Amniotic stem cell (primary cell): ENCODE results near the gene POU2F2.
"Not testable (repeated sequence)": the region's sequence is repeated elsewhere in the genome, so short reads cannot be mapped to it uniquely, and the experiment has no call there.

Experiments
- DNase-seq: peaks from one replicate; lab custom pipeline; 2025; lab: John Stamatoyannopoulos, UW

Gene POU2F2

DNA sequence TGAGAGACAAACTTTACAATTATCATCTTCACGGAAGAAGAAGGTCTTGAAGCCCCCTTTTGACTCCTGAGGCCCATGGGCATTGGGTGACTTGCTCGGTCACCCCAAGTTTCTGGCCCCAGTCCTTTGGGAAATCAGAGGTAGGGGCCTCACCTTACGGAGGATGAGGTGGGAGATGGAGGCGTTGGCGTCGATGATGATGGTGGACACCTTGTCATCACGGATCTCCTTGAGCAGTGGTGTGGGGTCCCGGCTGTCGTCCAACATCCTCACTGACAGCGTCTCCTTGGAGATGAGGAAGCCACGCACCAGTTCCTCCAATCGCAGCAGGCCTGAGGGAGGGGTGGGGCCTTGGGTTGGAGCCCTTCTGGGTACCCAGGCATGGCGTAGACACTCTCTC lies 73.0 kb downstream of the POU2F2 start:
- DNase-seq = no peak

DNA sequence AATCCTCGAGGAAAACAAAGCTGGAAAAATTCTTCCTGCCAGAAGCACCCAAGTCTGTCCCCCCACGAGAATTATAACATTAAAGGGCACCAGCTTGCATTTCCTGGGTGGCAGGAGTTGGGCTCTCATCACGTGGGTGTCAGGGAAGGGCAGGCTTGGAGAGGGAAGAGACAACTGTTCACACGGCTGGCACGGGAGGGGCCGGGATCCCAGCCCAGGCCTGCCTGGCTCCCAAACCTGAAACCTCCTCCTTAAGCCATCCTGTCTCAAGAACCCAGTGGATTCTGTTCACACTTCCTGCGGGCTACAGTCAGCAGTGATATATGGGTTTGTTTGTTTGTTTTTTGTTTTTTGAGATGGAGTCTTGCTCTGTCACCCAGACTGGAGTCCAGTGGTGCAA lies 74.4 kb downstream of the POU2F2 start:
- no peak for DNase-seq

DNA sequence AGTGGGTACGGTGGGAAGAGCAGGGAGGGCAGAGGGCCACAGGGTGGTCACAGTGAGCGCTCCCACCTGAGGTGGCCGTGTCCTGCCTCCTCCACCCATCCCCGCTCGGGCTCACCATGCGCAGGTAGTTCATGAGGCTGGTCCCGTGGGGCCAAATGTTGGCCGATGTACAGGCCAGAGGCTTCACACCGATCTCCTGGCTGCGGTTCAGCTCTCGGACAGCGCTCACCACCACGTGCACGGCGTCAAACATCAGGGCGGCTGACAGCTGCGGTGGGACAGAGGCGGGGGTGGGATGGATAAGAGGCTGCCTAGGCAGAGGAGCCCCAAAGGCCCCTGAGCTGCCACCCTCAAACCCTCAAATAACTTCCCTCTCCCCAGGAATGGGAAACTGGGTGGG lies 78.0 kb downstream of the POU2F2 start:
- DNase-seq = no peak

DNA sequence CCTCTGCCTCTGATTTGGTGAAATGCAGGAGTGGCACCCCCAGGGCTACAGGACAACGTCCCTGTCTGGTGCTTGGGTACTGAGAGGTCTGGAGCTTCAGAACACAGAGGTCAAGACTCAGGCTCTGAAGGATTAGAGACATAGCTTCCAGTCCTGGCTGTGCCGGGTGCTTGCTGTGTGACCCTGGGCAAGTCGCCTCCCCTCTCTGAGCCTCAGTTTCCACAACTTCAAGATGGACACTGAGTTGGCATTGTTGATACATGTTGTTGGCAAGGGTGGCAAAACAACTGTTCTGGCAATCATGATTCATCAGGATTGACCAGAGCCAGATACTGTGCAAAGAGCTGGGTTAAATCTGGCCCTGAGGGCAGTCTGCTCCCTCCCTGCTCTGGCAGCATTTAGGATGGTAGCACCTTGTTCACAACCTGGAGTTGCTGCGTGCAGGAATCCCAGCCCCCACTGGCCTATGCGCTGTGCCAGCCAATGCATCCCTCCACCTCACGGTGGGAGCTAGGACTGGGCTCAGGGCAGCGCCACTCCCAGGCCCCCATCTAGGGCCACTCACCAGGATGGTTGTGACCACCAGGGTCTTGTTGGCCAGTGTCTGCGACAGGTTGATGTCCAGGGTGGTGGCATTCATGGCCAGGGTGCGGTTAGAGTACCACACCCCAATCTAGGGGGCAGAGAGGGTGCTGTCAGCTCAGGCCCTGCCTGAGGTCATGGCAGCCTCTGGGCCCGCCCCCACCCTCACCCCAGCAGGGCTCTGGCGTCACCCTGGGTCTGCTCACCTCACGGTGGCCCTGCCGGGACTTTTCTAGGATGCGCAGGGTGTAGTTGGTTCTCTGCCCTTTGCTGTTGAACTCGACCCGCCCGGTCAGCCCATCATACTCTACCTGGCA lies 79.0 kb downstream of the POU2F2 start:
- DNase-seq = no peak

DNA sequence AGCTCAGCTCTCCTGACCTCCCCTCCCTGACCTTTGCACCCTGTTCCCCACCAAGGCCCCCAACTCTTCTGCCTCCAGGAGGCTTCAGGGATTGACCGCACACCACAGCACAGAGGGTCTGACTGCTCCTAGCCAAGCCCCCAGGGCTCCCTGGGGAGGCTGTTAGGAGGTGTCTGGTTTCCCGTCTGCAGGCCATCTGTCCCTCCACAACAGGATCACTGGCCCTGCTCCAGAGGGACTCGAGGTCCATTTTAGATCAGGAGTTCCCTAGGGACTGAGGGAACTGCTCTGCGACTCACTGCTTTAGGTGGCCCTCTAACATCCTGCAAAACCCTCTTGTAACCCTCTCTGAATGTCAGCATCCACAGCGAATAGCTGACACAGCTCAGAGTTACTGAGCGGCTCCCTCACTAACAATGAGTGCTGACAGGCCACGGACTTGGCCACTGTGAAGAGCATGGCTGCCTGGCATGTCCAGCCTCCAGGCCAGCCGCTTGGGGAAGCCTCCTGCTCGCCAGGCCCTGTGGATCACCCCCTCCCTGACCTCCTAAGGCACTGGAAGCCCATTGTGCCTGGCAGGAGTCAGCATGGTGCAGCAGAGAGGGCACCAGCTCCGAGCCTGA lies 79.9 kb downstream of the POU2F2 start:
- no peak for DNase-seq

DNA sequence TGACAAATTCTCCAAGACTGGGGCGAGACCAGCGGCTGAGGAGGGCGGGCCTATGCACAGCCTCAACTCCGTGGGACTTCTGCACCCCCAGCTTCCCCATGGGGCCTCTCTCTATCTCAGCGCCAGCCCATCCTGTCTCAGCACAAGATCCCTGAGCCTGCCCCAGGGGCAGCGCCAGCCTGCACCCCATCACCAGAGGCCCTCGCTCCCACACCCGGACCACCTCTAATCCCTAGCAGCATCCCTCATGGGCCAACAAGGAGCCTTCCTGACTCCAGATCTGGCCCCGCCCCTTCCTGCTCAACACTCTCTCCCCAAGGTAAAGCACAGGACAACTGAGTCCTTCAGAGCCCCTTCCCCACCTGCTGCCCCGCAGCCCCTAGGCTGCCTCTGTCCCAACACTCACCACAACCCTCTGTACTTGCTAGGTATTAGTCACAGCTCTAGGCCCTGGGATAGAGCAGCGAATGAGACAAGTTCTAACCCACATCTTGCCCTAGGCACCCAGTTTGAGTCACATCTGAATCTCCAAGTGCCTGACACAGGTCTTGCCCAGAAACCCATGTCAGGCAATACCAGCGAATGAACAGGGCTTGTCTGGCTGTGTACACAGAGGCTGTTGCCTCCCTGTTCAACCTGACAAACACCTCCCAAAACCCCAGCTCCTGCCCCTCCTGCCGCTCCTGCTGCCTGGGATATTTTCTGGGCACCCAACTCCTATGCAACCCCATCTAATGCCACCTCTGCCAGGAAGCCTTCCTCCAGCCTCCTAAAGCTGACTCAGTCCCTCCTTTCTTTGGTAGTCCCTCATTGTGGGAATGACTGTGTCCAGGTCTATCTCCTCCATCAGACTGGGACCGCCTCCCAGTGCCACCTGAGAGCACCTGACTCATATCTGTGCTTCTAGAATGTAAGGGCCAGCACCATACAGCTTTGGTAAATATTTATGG lies 80.8 kb downstream of the POU2F2 start:
- no peak for DNase-seq

DNA sequence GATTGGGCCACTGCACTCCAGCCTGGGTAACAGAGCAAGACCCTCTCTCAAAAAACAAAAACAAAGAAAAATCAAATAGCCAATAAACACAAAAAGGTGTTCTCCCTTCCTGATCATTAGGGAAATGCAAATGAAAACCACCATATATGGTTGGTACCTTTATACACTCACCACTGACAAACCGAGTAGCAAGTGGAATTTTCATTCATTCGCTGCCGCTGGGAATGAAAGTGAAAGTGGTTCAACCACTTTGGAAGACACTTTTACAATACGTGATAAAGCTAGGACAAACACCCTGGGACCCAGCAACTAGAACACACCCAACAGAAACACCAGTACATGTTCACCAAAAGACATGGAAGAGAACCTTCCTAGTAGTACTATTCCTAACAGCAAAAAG lies 83.3 kb downstream of the POU2F2 start:
- no peak for DNase-seq

DNA sequence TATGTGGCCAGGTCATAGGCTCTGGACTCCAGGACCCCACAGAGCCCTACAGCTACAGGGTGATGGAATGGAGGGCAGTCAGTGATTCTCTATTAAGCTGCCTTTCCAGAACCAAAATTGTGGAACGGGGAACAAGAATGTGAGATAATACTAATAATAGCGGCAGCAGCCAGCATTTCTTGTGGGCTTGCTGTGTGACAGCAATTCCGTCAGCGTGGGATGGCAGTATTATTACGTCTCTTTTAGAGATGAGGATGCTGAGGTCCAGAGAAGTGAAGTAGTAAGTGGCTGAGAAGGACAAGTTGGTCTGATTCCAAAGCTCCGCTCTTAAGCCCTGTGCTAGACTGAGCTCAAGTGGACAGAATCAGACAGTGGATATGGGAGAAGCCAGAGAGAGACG lies 86.7 kb downstream of the POU2F2 start:
- no peak for DNase-seq

DNA sequence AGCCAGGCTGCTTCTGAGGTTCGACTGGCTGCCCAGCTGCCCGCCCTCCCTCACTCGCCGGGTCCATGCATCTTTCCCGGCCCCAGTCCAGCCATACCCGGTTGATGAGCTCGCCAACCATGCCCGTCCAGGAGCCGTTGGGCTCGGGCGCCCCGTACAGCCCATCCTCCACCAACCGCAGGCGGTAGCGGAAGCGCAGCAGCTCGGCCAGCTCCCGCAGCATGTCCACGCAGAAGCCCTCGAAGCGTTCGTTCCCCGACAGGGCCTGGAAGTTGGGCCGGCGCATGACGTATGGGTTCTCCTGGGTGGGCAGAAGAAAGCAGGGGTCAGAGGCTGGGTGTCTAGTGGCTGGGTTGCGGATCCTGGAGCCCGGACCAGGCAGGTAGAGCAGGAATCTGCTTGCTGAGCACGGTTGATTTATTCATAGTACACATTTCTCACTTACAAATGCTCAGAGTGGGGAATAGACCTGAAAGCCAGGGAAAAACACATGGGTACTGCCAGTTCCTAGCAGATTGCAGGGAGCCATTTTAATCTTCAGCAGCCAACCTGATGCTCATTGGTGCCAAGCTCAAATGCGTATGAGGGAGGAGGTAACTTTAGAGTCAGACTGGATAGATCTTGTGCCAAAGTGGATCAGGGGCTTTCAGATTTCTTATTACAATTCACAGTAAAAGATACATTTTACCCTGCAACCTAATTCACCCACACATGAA lies 89.6 kb downstream of the POU2F2 start:
- no peak for DNase-seq

DNA sequence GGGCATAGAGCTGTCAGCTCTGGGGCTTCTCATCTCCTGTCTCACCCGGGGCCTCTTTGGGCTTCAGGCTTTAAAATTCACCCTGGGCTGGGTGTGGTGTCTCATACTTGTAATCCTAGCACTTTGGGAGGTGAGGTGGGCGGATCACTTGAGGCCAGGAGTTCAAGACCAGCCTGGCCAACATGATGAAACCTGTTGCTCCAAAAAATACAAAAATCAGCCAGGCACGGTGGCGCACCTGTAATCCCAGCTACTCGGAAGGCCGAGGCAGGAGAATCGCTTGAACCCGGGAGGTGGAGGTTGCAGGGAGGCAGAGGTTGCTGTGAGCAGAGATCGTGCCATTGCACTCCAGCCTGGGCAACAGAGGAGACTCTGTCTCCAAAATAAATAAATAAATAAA lies 91.8 kb downstream of the POU2F2 start:
- DNase-seq = not testable (repeated sequence)

DNA sequence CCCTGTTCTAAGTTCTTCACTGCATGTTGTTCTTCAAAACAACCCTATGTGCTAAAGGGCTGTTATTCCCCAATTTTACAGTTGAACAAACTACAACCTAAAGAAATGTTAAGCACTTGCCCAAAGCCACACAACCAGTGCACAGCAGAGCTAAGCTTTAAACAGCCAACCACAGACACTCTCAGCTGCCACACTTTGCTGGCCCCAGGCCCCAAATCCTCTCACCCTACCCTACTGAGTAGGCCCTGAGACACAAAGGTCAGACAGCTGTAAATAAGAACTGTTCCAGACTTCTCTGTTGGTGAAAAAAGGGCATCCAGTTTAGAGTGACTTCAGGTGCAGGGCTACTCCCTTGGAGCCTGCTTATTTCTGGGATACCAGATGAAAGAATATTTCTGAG lies 92.2 kb downstream of the POU2F2 start:
- no peak for DNase-seq

DNA sequence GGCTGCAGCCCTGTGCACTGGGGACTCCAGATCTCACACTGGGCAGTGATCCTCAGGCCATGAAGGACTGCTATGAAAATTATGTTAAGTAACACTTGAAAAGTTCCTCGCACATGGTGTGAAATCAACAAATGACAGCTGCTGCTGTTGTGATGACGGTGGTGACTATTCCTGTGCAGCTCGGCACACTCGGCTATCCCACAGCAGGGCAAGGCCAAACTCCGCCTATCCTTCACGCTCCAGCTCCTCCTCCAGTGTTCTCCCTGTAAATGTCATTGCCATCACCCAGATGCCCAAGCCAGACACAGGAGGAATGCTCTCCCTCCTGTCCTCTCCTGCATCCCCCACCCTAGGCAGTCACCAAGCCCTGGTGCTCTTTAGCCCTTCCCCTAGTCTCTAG lies 93.6 kb downstream of the POU2F2 start:
- DNase-seq = no peak

DNA sequence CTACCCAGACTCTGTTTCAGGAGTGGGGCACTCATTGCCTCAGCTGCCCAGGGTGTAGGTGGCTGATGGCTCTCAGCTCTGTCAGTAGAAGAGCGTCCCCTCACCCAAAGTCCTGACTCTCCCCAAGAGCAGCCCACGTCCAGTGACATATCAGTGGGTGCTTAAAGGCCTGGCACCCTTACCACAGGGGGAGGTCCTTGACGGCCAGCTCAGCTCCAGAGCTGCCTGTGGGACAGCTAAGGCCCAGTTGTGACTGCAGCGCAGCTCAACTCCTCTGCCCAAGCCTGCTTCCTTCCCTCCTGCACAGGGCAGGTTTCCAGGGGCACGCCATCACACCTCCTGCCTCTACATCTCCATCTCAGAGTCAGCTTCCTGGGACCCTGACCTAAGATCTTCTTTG lies 94.6 kb downstream of the POU2F2 start:
- DNase-seq = no peak
